A549 (cell line): ENCODE results near the gene RNU1-1. TPM values are rescaled to one million over a fixed set of nuclear protein-coding genes. Genes with fewer than 3 reads are reported as not detected.
A peak's percentile ranks its signal among the peaks of the same experiment; 100 is the strongest.
"Not testable (repeated sequence)": the region's sequence is repeated elsewhere in the genome, so short reads cannot be mapped to it uniquely, and the experiment has no call there.

Experiments used
- ATAC-seq, 2 experiments: fragments of 200-7000 bp in 1 of 2; fragments of >200 bp in 1 of 2; cut with Nextera tagmentation in 1 of 2; cut with Tn5 transposase in 1 of 2; 3 replicates each; pipeline versions ENCODE4 v1.8.0 to v1.9.1; 2018 to 2020; ENCODE audit warnings: mild to moderate bottlenecking in 1 of 2, moderate library complexity in 1 of 2
- CTCF ChIA-PET: fragments of 300-600 bp; sonication (Branson Sonifier 250); formaldehyde crosslinking; extraction: SDS; loops from one replicate; lab custom pipeline; 2021; ENCODE audit warnings: antibody characterized with exemption, inconsistent platforms; lab: Yijun Ruan, JAX
- POLR2A ChIA-PET: fragments of 350-600 bp; formaldehyde crosslinking; extraction: SDS; loops from one replicate; lab custom pipeline; 2021; ENCODE audit warnings: antibody characterized with exemption, inconsistent platforms; lab: Yijun Ruan, JAX
- DNase-seq, 2 experiments: peaks; one replicate each; pipeline versions ENCODE4 v3.0.0 to v3.0.0-alpha.2; 2011 to 2016; ENCODE audit warnings: low read depth in 1 of 2, low spot score in 1 of 2
- FAIRE-seq: peaks from 2 replicates; lab custom pipeline; 2011; peaks lifted over from hg19 to GRCh38; lab: Jason Lieb, UNC
- H3K27ac ChIP-seq, 2 experiments: fragments of >200 bp; sonication (Bioruptor Twin); formaldehyde crosslinking; 3 replicates each; pipeline ENCODE4 v1.5.1; 2016 to 2017
- H3K4me1 ChIP-seq: fragments of >200 bp; sonication (Bioruptor Twin); formaldehyde crosslinking; 3 replicates; pipeline ENCODE4 v1.6.1; 2016
- H3K4me2 ChIP-seq: fragments of >200 bp; sonication (Bioruptor Twin); formaldehyde crosslinking; 3 replicates; pipeline ENCODE4 v1.6.1; 2016
- H3K4me3 ChIP-seq: fragments of >200 bp; sonication (Bioruptor Twin); formaldehyde crosslinking; 3 replicates; pipeline ENCODE4 v1.5.1; 2016
- H3K9me3 ChIP-seq: fragments of >200 bp; sonication (Bioruptor Twin); formaldehyde crosslinking; 3 replicates; pipeline ENCODE4 v1.6.1; 2016
- ATOH8 ChIP-seq: fragments of 250-450 bp; sonication (Bioruptor Pico); IDR thresholded peaks from 2 replicates; pipeline ENCODE4 v1.5.0; 2020; ENCODE audit warnings: low read depth, mild to moderate bottlenecking, moderate library complexity
- CBX2 ChIP-seq: fragments of 200-600 bp; sonication (generic); IDR thresholded peaks from 2 replicates; pipeline ENCODE4 v1.6.1; 2016; ENCODE audit warnings: low read depth, mild to moderate bottlenecking, borderline replicate concordance
- CHD2 ChIP-seq: fragments of 150-350 bp; IDR thresholded peaks from 2 replicates; pipeline ENCODE4 v1.6.1; 2014; ENCODE audit warnings: low read length; ENCODE audit not compliant: partially characterized antibody
- CHD4 ChIP-seq: fragments of 200-600 bp; sonication (generic); IDR thresholded peaks from 2 replicates; pipeline ENCODE4 v1.6.1; 2016; ENCODE audit warnings: antibody characterized with exemption, mild to moderate bottlenecking, borderline replicate concordance
- FOSB ChIP-seq: fragments of 250-450 bp; sonication (Bioruptor Pico); IDR thresholded peaks from 2 replicates; pipeline ENCODE4 v1.5.0; 2020; ENCODE audit warnings: mild to moderate bottlenecking, moderate library complexity
- GATA3 ChIP-seq: IDR thresholded peaks from 2 replicates; pipeline ENCODE4 v1.6.1; 2012; ENCODE audit warnings: borderline replicate concordance
- HMGXB4 ChIP-seq: fragments of 250-450 bp; sonication (Bioruptor Pico); IDR thresholded peaks from 2 replicates; pipeline ENCODE4 v1.5.0; 2021; ENCODE audit warnings: mild to moderate bottlenecking, moderate library complexity, borderline replicate concordance
- HOXA7 ChIP-seq: fragments of 250-450 bp; sonication (Bioruptor Pico); IDR thresholded peaks from 2 replicates; pipeline ENCODE4 v1.5.0; 2020; ENCODE audit warnings: mild to moderate bottlenecking, moderate library complexity
- KDM1A ChIP-seq: fragments of 200-600 bp; sonication (generic); IDR thresholded peaks from 2 replicates; pipeline ENCODE4 v1.6.1; 2016; ENCODE audit warnings: low read depth, mild to moderate bottlenecking
- NFE2L2 ChIP-seq: fragments of 150-350 bp; conservative IDR thresholded peaks from 2 replicates; pipeline ENCODE4 v1.6.1; 2014; ENCODE audit warnings: low read length
- NR3C1 ChIP-seq: fragments of >200 bp; sonication (Bioruptor Twin); formaldehyde crosslinking; IDR thresholded peaks from 3 replicates; pipeline ENCODE4 v1.6.1; 2017
- PBX3 ChIP-seq: IDR thresholded peaks from 2 replicates; pipeline ENCODE4 v1.6.1; 2012
- POLR2A ChIP-seq: IDR thresholded peaks from 2 replicates; pipeline ENCODE4 v1.6.1; 2012; ENCODE audit warnings: mild to moderate bottlenecking, low read length
- POLR2AphosphoS2 ChIP-seq: conservative IDR thresholded peaks from 2 replicates; pipeline ENCODE4 v1.6.1; 2012; ENCODE audit warnings: low read length, improper control_type of control experiment, inconsistent platforms
- RAD21 ChIP-seq, 2 experiments: fragments of >200 bp in 1 of 2; sonication (Bioruptor Twin) in 1 of 2; formaldehyde crosslinking in 1 of 2; IDR thresholded peaks in 1 of 2; conservative IDR thresholded peaks in 1 of 2; 2 replicates in 1 of 2; 3 replicates in 1 of 2; pipeline ENCODE4 v1.6.1; 2012 to 2018; ENCODE audit warnings: inconsistent platforms in 1 of 2
- RARB ChIP-seq: fragments of 250-450 bp; sonication (Bioruptor Pico); IDR thresholded peaks from 2 replicates; pipeline ENCODE4 v1.8.0; 2021; ENCODE audit warnings: mild to moderate bottlenecking, moderate library complexity
- TP53 ChIP-seq: fragments of 250-450 bp; sonication (Bioruptor Pico); IDR thresholded peaks from 2 replicates; pipeline ENCODE4 v1.5.0; 2021; ENCODE audit warnings: mild to moderate bottlenecking, moderate library complexity
- USF2 ChIP-seq: fragments of 450-650 bp; IDR thresholded peaks from 2 replicates; pipeline ENCODE4 v1.6.1; 2014; ENCODE audit warnings: antibody characterized with exemption
- ZC3H11A ChIP-seq: fragments of 450-650 bp; IDR thresholded peaks from 2 replicates; pipeline ENCODE4 v1.6.1; 2014; ENCODE audit warnings: antibody characterized with exemption, mild to moderate bottlenecking
- ZFP36 ChIP-seq: fragments of 450-650 bp; IDR thresholded peaks from 2 replicates; pipeline ENCODE4 v1.6.1; 2014; ENCODE audit warnings: borderline replicate concordance; ENCODE audit not compliant: partially characterized antibody
- WGBS: methylation state at CpG from one replicate; pipeline ENCODE4 v1.1.6; 2017; ENCODE audit errors: missing lambda C conversion rate; 5-methylcytosine and 5-hydroxymethylcytosine counted together
- polyA plus RNA-seq, 4 experiments: library from polyadenylated mRNA; depleted of rRNA in 3 of 4; stranded (reverse); fragments of >200 nt; fragmentation: RNase III in 1 of 4; extraction: RNeasy Plus Mini Kit Qiagen cat#74134 plus additional on column Dnase treatment in 1 of 4; gene quantifications; 2 replicates in 3 of 4; 3 replicates in 1 of 4; pipeline ENCODE4 v1.2.3, GENCODE V29; 2011 to 2017

The RNU1-1 gene
- polyA plus RNA-seq, 2 of the 4 experiments (the other 2 are of a cell fraction): 6.6 to 56.2 TPM

GRCh38 chr1:16497474-16497904, 16.6 kb downstream of the RNU1-1 start:
- H3K4me2 ChIP-seq: peak overlapping the region; percentile 85; the same call in 1 of the 3 replicates
- FAIRE-seq, H3K4me3 ChIP-seq, ATAC-seq, H3K9me3 ChIP-seq, H3K4me1 ChIP-seq, POLR2A ChIA-PET, DNase-seq, H3K27ac ChIP-seq: not testable (repeated sequence)
- TF ChIP-seq RAD21 (conservative IDR thresholded peaks at IDR 0.05 in 1 of 2, IDR thresholded peaks at IDR 0.05 in 1 of 2): peak in 1 of 2 experiments; percentile 28; a peak in 1 of 5 replicates
- 85% methylated on average over 5 of the region's 5 CpGs for WGBS
- CTCF ChIA-PET: interaction anchor here (0.6 to 1.3 kb wide), 3 partner anchors 131 to 253 kb away, joined by 3 to 5 read pairs (median 3); no protein-coding TSS in a partner anchor

- not testable (repeated sequence) for ATAC-seq, H3K4me2 ChIP-seq, H3K27ac ChIP-seq, DNase-seq, H3K9me3 ChIP-seq, FAIRE-seq, H3K4me1 ChIP-seq, H3K4me3 ChIP-seq
- 0 out of 2 replicates have a peak, but pooled peaks have one; percentile 21 for TF ChIP-seq KDM1A
- CTCF ChIA-PET: interaction anchor here (1.1 kb wide), 1 partner anchor 24 kb away, joined by 3 read pairs; no protein-coding TSS in a partner anchor
- WGBS: 89% methylated on average over 9 of the region's 9 CpGs
- POLR2A ChIA-PET: interaction anchor here (0.7 to 1.1 kb wide), 2 partner anchors 20 to 118 kb away, joined by 3 read pairs; no protein-coding TSS in a partner anchor
Measured at GRCh38 chr1:16493731-16494130, 20.4 kb downstream of the RNU1-1 start.

- H3K4me2 ChIP-seq, H3K4me1 ChIP-seq, H3K27ac ChIP-seq, FAIRE-seq, ATAC-seq, H3K9me3 ChIP-seq, CTCF ChIA-PET, H3K4me3 ChIP-seq, POLR2A ChIA-PET, DNase-seq: not testable (repeated sequence)
- TF ChIP-seq ZC3H11A: peak; percentile 78
- WGBS: 87% methylated on average over 7 of the region's 7 CpGs
Measured at GRCh38 chr1:16492937-16493336, 21.1 kb downstream of the RNU1-1 start.

- POLR2A ChIA-PET: no interaction called here
- WGBS: 81% methylated on average over 8 of the region's 9 CpGs
- FAIRE-seq (no peak), DNase-seq (no peak), ATAC-seq (no peak)
- no peaks in the 10 kb centered on the region for H3K9me3 ChIP-seq
- H3K27ac ChIP-seq: no peak overlapping the region
- CTCF ChIA-PET: no interaction called here
- H3K4me1 ChIP-seq: no peaks in the 10 kb centered on the region
- no peak overlapping the region for H3K4me3 ChIP-seq
- H3K4me2 ChIP-seq: no peak overlapping the region
- TF ChIP-seq ATOH8 (no peak), PBX3 (no peak), RARB (CRISPR knock-in tag) (no peak), RAD21 (conservative IDR thresholded peaks at IDR 0.05 in 1 of 2, IDR thresholded peaks at IDR 0.05 in 1 of 2) (no peak), FOSB (no peak), GATA3 (no peak), NFE2L2 (no peak), HOXA7 (CRISPR knock-in tag) (no peak), CBX2 (no peak), TP53 (CRISPR knock-in tag) (no peak), NR3C1 (no peak), POLR2A (no peak), POLR2AphosphoS2 (no peak), CHD4 (no peak), HMGXB4 (CRISPR knock-in tag) (no peak), CHD2 (no peak), ZFP36 (no peak), USF2 (no peak)
Measured at GRCh38 chr1:16491056-16491675, 22.9 kb downstream of the RNU1-1 start.

- ATAC-seq, H3K4me3 ChIP-seq, POLR2A ChIA-PET: not testable (repeated sequence)
Measured at GRCh38 chr1:16489195-16489880, 24.7 kb downstream of the RNU1-1 start.

More at GRCh38 chr1:16489195-16489880, 24.7 kb downstream of the RNU1-1 start:
- H3K9me3 ChIP-seq, H3K4me1 ChIP-seq, DNase-seq, FAIRE-seq, H3K4me2 ChIP-seq, H3K27ac ChIP-seq, CTCF ChIA-PET: not testable (repeated sequence)
- WGBS: 90% methylated on average over 9 of the region's 9 CpGs
